ENCODE results near the gene TNIP1.

The TNIP1 gene

GRCh38 chr5:151083081-151083676 lies 2.3 kb upstream of the TNIP1 start:
- peak in 1 of 3 donors; percentile 74 for DNase-seq (ENCODE audit: low read depth in 3 of 3)

DNA sequence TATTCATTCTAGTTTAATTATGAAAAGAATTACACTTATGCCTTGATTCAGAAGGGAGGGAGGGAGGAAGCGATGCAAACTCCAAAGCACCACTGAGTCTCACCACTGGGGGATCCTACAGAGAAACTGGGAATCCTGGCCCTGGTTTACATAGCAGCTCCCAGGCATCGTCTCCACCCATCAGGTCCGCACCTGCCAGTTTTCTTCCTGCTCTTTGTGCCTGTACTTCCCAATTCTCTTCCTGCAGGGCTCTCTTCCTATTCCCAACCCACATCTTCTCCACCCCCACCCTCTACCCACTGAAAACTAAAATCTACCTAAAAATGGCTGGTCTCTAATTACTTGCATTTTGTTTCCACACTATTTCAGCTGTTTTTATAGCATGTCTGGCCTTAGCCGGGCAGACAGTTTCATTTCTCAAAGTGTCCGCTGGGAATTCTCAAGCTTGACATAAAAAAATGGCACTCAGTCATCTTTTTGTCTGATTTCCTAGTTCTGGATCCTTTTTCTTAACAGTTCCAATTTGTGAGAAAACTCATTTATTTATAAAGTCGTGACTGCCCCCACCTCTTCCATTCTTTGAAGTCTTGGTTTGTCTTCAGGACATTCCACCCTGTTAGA lies 1.6 kb upstream of the TNIP1 start:
- DNase-seq (ENCODE audit: low read depth in 3 of 3) = no peak

GRCh38 chr5:151081431-151082281 lies 822 bp upstream of the TNIP1 start:
- DNase-seq (ENCODE audit: low read depth in 3 of 3) = no peak

- no peak for DNase-seq (ENCODE audit: low read depth in 3 of 3)
Observed at GRCh38 chr5:151079838-151080612, 809 bp downstream of the TNIP1 start.

GRCh38 chr5:151078490-151079262 lies 2.2 kb downstream of the TNIP1 start:
- peak in 2 of 3 donors; percentile 65 to 73 for DNase-seq (ENCODE audit: low read depth in 3 of 3)

DNA sequence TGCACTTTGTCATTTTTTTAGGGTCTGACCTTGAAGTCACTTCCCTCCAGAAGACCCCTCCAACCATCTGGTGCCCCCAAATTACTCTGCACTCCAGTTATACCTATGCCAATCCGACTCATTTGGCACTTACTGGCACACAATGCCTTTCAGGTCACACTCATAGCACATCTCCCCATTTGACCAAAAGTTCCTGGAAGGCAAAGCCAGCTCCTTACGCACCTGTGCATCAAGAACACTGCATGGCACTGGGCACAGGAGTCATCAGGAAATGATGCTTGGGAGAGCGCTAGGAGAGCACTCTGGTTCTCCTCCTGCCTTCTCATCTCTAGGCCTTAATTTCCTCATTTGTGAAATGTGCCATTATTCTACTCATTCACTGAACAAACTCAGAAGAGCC lies 2.9 kb downstream of the TNIP1 start:
- DNase-seq (ENCODE audit: low read depth in 3 of 3) = no peak

DNA sequence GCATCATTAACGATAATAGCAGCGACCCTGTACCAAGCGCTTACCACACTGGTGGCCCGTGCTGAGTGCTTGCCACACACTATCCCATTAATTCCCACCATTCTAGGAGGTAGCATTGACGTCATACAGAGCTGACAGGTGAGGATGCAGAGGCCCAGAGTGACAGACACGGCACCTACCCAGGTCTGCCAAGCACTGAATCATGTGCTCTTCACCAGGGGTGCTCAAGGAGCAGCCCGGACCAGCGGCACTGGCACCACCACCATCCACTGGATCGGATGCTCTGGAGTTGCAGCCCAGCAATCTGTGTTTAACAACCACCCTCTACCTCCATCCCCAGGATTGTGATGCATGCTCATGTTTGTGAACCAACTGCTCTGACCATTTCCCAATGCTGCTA lies 3.4 kb downstream of the TNIP1 start:
- DNase-seq (ENCODE audit: low read depth in 3 of 3) = no peak

GRCh38 chr5:151076616-151077015 lies 4.2 kb downstream of the TNIP1 start:
- DNase-seq (ENCODE audit: low read depth in 3 of 3) = no peak

GRCh38 chr5:151075698-151076331 lies 5.0 kb downstream of the TNIP1 start:
- no peak for DNase-seq (ENCODE audit: low read depth in 3 of 3)

DNA sequence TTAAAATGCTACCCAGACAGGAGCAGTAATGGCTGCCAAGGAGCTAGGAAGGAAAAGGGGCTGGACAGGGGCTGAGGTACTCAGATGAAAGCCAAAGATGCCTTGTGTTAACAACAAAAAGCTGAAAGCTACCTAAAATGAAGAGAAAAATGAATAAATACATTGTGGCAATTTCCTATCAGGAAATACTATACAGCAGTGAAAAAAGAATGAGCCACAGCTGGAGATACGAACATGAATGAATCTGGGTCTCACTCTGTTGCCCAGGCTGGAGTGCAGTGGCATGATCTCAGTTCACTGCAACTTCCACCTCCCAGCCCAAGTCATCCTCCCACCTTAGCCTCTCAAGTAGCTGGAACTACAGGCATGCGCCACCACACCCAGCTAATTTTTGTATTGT lies 6.3 kb downstream of the TNIP1 start:
- no peak for DNase-seq (ENCODE audit: low read depth in 3 of 3)

DNA sequence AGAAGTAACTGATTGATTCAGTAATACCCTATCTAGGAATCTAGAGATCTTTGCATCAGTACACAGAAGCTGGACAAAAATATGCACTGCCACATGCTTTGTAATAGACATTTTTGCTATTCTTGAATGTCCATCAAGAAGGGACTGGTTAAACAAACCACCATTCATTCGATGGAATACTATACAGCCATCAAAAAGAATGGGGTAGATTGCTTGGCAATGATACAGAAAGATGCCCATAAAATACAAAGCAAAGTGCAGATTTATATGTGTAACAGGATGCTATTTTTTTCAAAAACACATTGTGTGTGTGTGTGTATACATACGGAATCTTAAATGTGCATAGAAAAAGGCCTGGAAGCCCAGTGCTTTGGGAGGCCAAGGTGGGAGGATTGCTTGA lies 7.6 kb downstream of the TNIP1 start:
- no peak for DNase-seq (ENCODE audit: low read depth in 3 of 3)

DNA sequence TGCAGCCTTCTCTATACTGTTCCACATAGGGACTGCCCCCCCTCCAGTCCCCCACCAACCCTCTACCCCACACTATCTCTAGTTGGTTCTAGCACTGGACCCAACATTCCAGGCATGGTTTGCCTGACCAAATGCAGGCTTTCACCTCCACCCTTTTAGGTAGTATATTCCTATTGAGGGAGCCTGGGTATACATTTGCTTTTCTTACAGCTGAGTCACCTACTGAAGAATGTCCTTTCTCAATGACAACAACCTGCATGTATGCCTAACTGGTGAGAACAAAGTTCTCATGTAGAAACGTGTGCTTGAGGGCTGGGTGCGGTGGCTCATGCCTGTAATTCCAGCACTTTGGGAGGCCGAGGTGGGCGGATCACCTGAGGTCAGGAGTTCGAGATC lies 8.2 kb downstream of the TNIP1 start:
- no peak for DNase-seq (ENCODE audit: low read depth in 3 of 3)

DNA sequence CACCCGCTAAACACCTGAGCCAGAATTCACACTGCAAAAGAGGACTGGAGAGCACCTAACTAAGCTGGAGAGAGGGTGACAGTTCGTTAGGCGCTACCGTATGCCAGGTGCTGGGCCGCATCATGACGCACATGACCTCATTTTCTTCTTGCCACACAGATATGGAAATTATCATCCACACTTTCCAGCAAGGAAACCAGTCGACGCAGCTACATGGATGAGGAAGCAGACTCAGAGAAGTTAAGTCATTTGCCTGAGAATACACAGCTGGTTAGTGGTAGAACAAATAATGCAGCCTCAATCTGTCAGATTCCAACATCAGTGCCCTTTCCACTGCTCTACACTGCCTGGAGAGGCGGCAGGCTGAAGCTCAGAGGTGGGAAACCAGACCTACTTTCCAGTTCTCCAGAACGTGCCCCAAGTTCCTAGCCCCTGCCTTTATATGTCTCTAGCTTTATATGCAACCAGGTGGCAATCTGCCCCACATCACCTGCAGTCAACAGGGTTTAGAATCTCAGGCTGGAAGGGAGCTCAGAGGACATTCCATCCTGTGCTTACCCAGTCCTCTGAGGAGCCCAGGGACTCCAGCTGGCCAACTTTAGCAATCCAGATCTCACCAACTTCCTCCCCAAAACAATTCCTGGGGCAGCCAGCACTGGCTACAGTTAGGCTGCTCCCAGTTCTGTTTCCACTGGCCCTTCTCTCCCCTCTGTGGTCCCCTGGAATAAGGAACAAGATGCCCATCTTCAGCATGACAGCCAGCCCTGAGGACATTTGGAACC lies 8.8 kb downstream of the TNIP1 start:
- DNase-seq (ENCODE audit: low read depth in 3 of 3) = no peak

DNA sequence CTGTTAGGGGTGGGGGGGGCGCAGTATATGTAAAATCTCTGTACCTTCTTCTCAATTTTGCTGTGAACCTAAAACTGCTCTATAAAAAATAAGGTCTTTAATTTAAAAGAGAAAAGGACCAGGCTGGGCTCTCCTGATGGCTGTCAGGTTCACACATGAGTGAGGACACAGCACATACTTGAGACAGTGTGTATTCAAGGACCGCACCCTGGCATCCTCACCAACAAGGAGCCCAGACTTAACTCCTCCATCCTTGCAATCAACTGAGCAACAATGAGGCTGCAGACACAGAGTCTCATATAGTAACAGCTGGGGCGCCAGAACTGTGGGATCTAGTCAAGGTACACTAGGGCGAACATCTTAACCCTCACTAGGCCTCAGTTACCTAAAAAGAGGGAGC lies 9.8 kb downstream of the TNIP1 start:
- no peak for DNase-seq (ENCODE audit: low read depth in 3 of 3)

GRCh38 chr5:151070449-151070848 lies 10.4 kb downstream of the TNIP1 start:
- DNase-seq (ENCODE audit: low read depth in 3 of 3) = no peak

GRCh38 chr5:151068433-151069197 lies 12.2 kb downstream of the TNIP1 start:
- peak in 1 of 3 donors; percentile 44 for DNase-seq (ENCODE audit: low read depth in 3 of 3)

- DNase-seq (ENCODE audit: low read depth in 3 of 3) = no peak
Observed at GRCh38 chr5:151067632-151068432, 13.0 kb downstream of the TNIP1 start.

DNA sequence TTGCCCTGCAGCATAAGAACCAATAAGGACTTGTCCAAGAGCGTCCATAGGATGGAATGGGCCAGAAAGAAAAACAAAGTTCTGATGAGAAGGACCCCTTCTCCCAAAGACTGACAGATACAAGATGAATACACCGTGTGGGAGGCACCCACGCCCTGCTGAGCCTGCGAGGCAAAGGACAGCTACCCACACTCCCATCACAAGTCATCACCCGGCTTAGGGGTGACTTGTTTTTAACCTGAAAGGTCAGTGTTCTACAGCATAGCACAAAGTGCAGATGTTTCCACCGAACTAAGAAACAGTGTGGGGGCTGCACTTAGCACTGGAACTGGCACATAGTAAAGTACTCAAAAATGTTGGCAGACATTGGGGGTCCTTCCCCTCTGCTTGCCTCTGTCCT lies 13.9 kb downstream of the TNIP1 start:
- DNase-seq (ENCODE audit: low read depth in 3 of 3) = no peak

DNA sequence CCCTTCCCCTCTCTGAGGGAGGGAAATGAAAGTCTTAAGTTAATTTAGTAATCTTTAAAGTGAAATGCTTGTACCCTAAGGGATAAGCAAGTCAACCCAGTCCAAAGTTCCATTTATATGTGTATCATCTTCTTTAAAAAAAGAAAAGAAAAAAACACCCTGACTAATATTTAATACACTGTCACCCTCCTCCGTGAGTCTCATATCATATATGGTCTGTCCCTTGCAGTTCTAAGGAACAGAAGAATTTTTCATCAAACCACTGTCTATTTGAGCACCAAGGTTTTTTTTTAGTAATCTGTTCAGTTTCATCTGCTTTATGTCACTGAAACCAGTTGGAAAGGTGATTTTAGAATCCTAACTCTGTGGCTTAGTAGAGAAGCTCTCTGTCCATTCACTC lies 15.2 kb downstream of the TNIP1 start:
- no peak for DNase-seq (ENCODE audit: low read depth in 3 of 3)

All from stimulated activated CD4-positive, alpha-beta T cell treated with anti-CD3 and anti-CD28 coated beads, TNF-alpha, amount 100 ng/mL, for 48 hours (primary cell).